A549 (cell line): ENCODE data around the gene ZFP28. TPM values are rescaled to one million over a fixed set of nuclear protein-coding genes. Genes with fewer than 3 reads are reported as not detected.
A peak's percentile ranks its signal among the peaks of the same experiment; 100 is the strongest.

Source experiments
- ATAC-seq, 2 experiments: fragments of 200-7000 bp in 1 of 2; fragments of >200 bp in 1 of 2; cut with Nextera tagmentation in 1 of 2; cut with Tn5 transposase in 1 of 2; 3 replicates each; pipeline versions ENCODE4 v1.8.0 to v1.9.1; 2018 to 2020; ENCODE audit warnings: mild to moderate bottlenecking in 1 of 2, moderate library complexity in 1 of 2
- CTCF ChIA-PET: fragments of 300-600 bp; sonication (Branson Sonifier 250); formaldehyde crosslinking; extraction: SDS; loops from one replicate; lab custom pipeline; 2021; ENCODE audit warnings: antibody characterized with exemption, inconsistent platforms; lab: Yijun Ruan, JAX
- POLR2A ChIA-PET: fragments of 350-600 bp; formaldehyde crosslinking; extraction: SDS; loops from one replicate; lab custom pipeline; 2021; ENCODE audit warnings: antibody characterized with exemption, inconsistent platforms; lab: Yijun Ruan, JAX
- DNase-seq, 2 experiments: peaks; one replicate each; pipeline versions ENCODE4 v3.0.0 to v3.0.0-alpha.2; 2011 to 2016; ENCODE audit warnings: low read depth in 1 of 2, low spot score in 1 of 2
- FAIRE-seq: peaks from 2 replicates; lab custom pipeline; 2011; peaks lifted over from hg19 to GRCh38; lab: Jason Lieb, UNC
- H3K27ac ChIP-seq, 2 experiments: fragments of >200 bp; sonication (Bioruptor Twin); formaldehyde crosslinking; 3 replicates each; pipeline ENCODE4 v1.5.1; 2016 to 2017
- H3K4me1 ChIP-seq: fragments of >200 bp; sonication (Bioruptor Twin); formaldehyde crosslinking; 3 replicates; pipeline ENCODE4 v1.6.1; 2016
- H3K4me2 ChIP-seq: fragments of >200 bp; sonication (Bioruptor Twin); formaldehyde crosslinking; 3 replicates; pipeline ENCODE4 v1.6.1; 2016
- H3K4me3 ChIP-seq: fragments of >200 bp; sonication (Bioruptor Twin); formaldehyde crosslinking; 3 replicates; pipeline ENCODE4 v1.5.1; 2016
- H3K9me3 ChIP-seq: fragments of >200 bp; sonication (Bioruptor Twin); formaldehyde crosslinking; 3 replicates; pipeline ENCODE4 v1.6.1; 2016
- CBX8 ChIP-seq: fragments of 200-600 bp; sonication (generic); IDR thresholded peaks from 2 replicates; pipeline ENCODE4 v1.6.1; 2016
- CEBPB ChIP-seq, 2 experiments: fragments of >200 bp in 1 of 2; sonication (Bioruptor Twin) in 1 of 2; formaldehyde crosslinking in 1 of 2; IDR thresholded peaks; 2 replicates each; pipeline ENCODE4 v1.6.1; 2012 to 2016
- CHD4 ChIP-seq: fragments of 200-600 bp; sonication (generic); IDR thresholded peaks from 2 replicates; pipeline ENCODE4 v1.6.1; 2016; ENCODE audit warnings: antibody characterized with exemption, mild to moderate bottlenecking, borderline replicate concordance
- EP300 ChIP-seq, 2 experiments: fragments of >200 bp; sonication (Bioruptor Twin); formaldehyde crosslinking; IDR thresholded peaks; 2 replicates in 1 of 2; 3 replicates in 1 of 2; pipeline ENCODE4 v1.6.1; 2016 to 2017
- ESRRA ChIP-seq: fragments of 150-350 bp; IDR thresholded peaks from 2 replicates; pipeline ENCODE4 v1.6.1; 2014; ENCODE audit warnings: mild to moderate bottlenecking, low read length, borderline replicate concordance
- FOXS1 ChIP-seq: fragments of 250-450 bp; sonication (Bioruptor Pico); IDR thresholded peaks from 2 replicates; pipeline ENCODE4 v1.5.0; 2020; ENCODE audit warnings: mild to moderate bottlenecking, moderate library complexity
- HDAC2 ChIP-seq: fragments of 200-600 bp; sonication (generic); IDR thresholded peaks from 2 replicates; pipeline ENCODE4 v1.6.1; 2016
- HEYL ChIP-seq: fragments of 250-450 bp; sonication (Bioruptor Pico); IDR thresholded peaks from 2 replicates; pipeline ENCODE4 v1.8.0; 2021; ENCODE audit warnings: mild to moderate bottlenecking, moderate library complexity
- JUNB ChIP-seq: fragments of >200 bp; sonication (Bioruptor Twin); formaldehyde crosslinking; IDR thresholded peaks from 2 replicates; pipeline ENCODE4 v1.6.1; 2016
- KDM1A ChIP-seq: fragments of 200-600 bp; sonication (generic); IDR thresholded peaks from 2 replicates; pipeline ENCODE4 v1.6.1; 2016; ENCODE audit warnings: low read depth, mild to moderate bottlenecking
- MYC ChIP-seq: IDR thresholded peaks from 2 replicates; pipeline ENCODE4 v1.6.1; 2012; ENCODE audit warnings: mild to moderate bottlenecking, inconsistent platforms, low read length, improper control_type of control experiment, borderline replicate concordance
- NPAS2 ChIP-seq: fragments of 250-450 bp; sonication (Bioruptor Pico); IDR thresholded peaks from 2 replicates; pipeline ENCODE4 v1.8.0; 2022; ENCODE audit warnings: mild to moderate bottlenecking, moderate library complexity, borderline replicate concordance
- NR3C1 ChIP-seq: fragments of >200 bp; sonication (Bioruptor Twin); formaldehyde crosslinking; IDR thresholded peaks from 3 replicates; pipeline ENCODE4 v1.6.1; 2017
- POLR2AphosphoS2 ChIP-seq: conservative IDR thresholded peaks from 2 replicates; pipeline ENCODE4 v1.6.1; 2012; ENCODE audit warnings: low read length, improper control_type of control experiment, inconsistent platforms
- RARB ChIP-seq: fragments of 250-450 bp; sonication (Bioruptor Pico); IDR thresholded peaks from 2 replicates; pipeline ENCODE4 v1.8.0; 2021; ENCODE audit warnings: mild to moderate bottlenecking, moderate library complexity
- RNF2 ChIP-seq: fragments of 200-600 bp; sonication (generic); IDR thresholded peaks from 2 replicates; pipeline ENCODE4 v1.6.1; 2016; ENCODE audit warnings: low read depth, mild to moderate bottlenecking, antibody characterized with exemption, moderate library complexity, borderline replicate concordance
- SMC3 ChIP-seq: fragments of >200 bp; sonication (Bioruptor Twin); formaldehyde crosslinking; IDR thresholded peaks from 3 replicates; pipeline ENCODE4 v1.6.1; 2018; ENCODE audit warnings: inconsistent platforms
- SREBF2 ChIP-seq: fragments of 450-650 bp; IDR thresholded peaks from 2 replicates; pipeline ENCODE4 v1.6.1; 2014; ENCODE audit warnings: mild to moderate bottlenecking, moderate library complexity
- TP53 ChIP-seq: fragments of 250-450 bp; sonication (Bioruptor Pico); IDR thresholded peaks from 2 replicates; pipeline ENCODE4 v1.5.0; 2021; ENCODE audit warnings: mild to moderate bottlenecking, moderate library complexity
- ZC3H11A ChIP-seq: fragments of 450-650 bp; IDR thresholded peaks from 2 replicates; pipeline ENCODE4 v1.6.1; 2014; ENCODE audit warnings: antibody characterized with exemption, mild to moderate bottlenecking
- ZNF302 ChIP-seq: fragments of 250-450 bp; sonication (Bioruptor Pico); IDR thresholded peaks from 2 replicates; pipeline ENCODE4 v1.9.0; 2021; ENCODE audit warnings: inconsistent platforms, mild to moderate bottlenecking, moderate library complexity
- ZSCAN20 ChIP-seq: fragments of 250-450 bp; sonication (Bioruptor Pico); IDR thresholded peaks from 2 replicates; pipeline ENCODE4 v1.8.0; 2022; ENCODE audit warnings: mild to moderate bottlenecking, moderate library complexity
- WGBS: methylation state at CpG from one replicate; pipeline ENCODE4 v1.1.6; 2017; ENCODE audit errors: missing lambda C conversion rate; 5-methylcytosine and 5-hydroxymethylcytosine counted together
- polyA plus RNA-seq, 4 experiments: library from polyadenylated mRNA; depleted of rRNA in 3 of 4; stranded (reverse); fragments of >200 nt; fragmentation: RNase III in 1 of 4; extraction: RNeasy Plus Mini Kit Qiagen cat#74134 plus additional on column Dnase treatment in 1 of 4; gene quantifications; 2 replicates in 3 of 4; 3 replicates in 1 of 4; pipeline ENCODE4 v1.2.3, GENCODE V29; 2011 to 2017
- TF ChIP-seq, protein P1 (sequence below): IDR thresholded peaks from 2 replicates; pipeline ENCODE4 v1.6.1; 2012
- TF ChIP-seq, protein P2 (sequence below): fragments of >200 bp; sonication (Bioruptor Twin); formaldehyde crosslinking; IDR thresholded peaks from 2 replicates; pipeline ENCODE4 v1.6.1; 2016
- TF ChIP-seq, protein P3 (sequence below): IDR thresholded peaks from 2 replicates; pipeline ENCODE4 v1.6.1; 2012

ZFP28 gene
- polyA plus RNA-seq, 2 of the 4 experiments (the other 2 are of a cell fraction) = 2.4 to 7.9 TPM

DNA sequence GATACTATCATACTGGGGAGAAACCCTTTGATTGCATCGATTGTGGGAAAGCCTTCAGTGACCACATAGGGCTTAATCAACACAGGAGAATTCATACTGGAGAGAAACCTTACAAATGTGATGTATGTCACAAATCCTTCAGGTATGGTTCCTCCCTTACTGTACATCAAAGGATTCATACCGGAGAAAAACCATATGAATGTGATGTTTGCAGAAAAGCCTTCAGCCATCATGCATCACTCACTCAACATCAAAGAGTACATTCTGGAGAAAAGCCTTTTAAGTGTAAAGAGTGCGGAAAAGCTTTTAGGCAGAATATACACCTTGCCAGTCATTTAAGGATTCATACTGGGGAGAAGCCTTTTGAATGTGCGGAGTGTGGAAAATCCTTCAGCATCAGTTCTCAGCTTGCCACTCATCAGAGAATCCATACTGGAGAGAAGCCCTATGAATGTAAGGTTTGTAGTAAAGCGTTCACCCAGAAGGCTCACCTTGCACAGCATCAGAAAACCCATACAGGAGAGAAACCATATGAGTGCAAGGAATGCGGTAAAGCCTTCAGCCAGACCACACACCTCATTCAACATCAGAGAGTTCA is 15.6 kb downstream of the ZFP28 start:
- 69% methylated on average over 6 of the region's 6 CpGs for WGBS
- H3K27ac ChIP-seq = no peak overlapping the region
- peaks cover 85% of the 10 kb centered on the region for H3K9me3 ChIP-seq
- TF ChIP-seq KDM1A (no peak), HDAC2 (no peak), ZC3H11A (no peak), SMC3 (no peak), RARB (no peak), CHD4 (no peak), NR3C1 (no peak), CEBPB (IDR thresholded peaks at IDR 0.05) (no peak)
- TF ChIP-seq, protein P1, sequence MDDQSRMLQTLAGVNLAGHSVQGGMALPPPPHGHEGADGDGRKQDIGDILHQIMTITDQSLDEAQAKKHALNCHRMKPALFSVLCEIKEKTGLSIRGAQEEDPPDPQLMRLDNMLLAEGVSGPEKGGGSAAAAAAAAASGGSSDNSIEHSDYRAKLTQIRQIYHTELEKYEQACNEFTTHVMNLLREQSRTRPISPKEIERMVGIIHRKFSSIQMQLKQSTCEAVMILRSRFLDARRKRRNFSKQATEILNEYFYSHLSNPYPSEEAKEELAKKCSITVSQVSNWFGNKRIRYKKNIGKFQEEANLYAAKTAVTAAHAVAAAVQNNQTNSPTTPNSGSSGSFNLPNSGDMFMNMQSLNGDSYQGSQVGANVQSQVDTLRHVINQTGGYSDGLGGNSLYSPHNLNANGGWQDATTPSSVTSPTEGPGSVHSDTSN = no peak
- TF ChIP-seq, protein P2, sequence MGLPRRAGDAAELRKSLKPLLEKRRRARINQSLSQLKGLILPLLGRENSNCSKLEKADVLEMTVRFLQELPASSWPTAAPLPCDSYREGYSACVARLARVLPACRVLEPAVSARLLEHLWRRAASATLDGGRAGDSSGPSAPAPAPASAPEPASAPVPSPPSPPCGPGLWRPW = no peak
- no peaks in the 10 kb centered on the region for H3K4me1 ChIP-seq
- DNase-seq (no peak), FAIRE-seq (no peak), ATAC-seq (no peak)
- no peak overlapping the region for H3K4me2 ChIP-seq
- CTCF ChIA-PET = interaction anchor here (1.1 kb wide), 1 partner anchor 16 kb away, joined by 3 read pairs; no protein-coding TSS in a partner anchor
- POLR2A ChIA-PET = no interaction called here
- H3K4me3 ChIP-seq = no peak overlapping the region

GRCh38 chr19:56562766-56563165 is 24.0 kb downstream of the ZFP28 start:
- DNase-seq (no peak), ATAC-seq (no peak), FAIRE-seq (no peak)
- TF ChIP-seq ZNF302 (CRISPR knock-in tag) = no peak
- TF ChIP-seq ZSCAN20 (CRISPR knock-in tag) = no peak
- no peak for TF ChIP-seq EP300 (IDR thresholded peaks at IDR 0.05)
- no peak for TF ChIP-seq MYC
- no peak for TF ChIP-seq HEYL (CRISPR knock-in tag)
- no peak for TF ChIP-seq TP53 (CRISPR knock-in tag)
- TF ChIP-seq NPAS2 (CRISPR knock-in tag) = no peak
- TF ChIP-seq ESRRA = no peak
- no peak for TF ChIP-seq CBX8
- TF ChIP-seq POLR2AphosphoS2 = no peak
- TF ChIP-seq, protein P3, sequence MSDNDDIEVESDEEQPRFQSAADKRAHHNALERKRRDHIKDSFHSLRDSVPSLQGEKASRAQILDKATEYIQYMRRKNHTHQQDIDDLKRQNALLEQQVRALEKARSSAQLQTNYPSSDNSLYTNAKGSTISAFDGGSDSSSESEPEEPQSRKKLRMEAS = no peak
- no peak for TF ChIP-seq RNF2
- TF ChIP-seq FOXS1 = no peak
- no peak for TF ChIP-seq SREBF2
- 41% methylated on average over 2 of the region's 2 CpGs for WGBS
- POLR2A ChIA-PET = no interaction called here
- Histone ChIP-seq H3K4me2 (no peak overlapping the region), H3K4me3 (no peak overlapping the region), H3K27ac (no peak overlapping the region), H3K4me1 (no peaks in the 10 kb centered on the region), H3K9me3 (peaks cover 92% of the 10 kb centered on the region)
- CTCF ChIA-PET = no interaction called here

DNA sequence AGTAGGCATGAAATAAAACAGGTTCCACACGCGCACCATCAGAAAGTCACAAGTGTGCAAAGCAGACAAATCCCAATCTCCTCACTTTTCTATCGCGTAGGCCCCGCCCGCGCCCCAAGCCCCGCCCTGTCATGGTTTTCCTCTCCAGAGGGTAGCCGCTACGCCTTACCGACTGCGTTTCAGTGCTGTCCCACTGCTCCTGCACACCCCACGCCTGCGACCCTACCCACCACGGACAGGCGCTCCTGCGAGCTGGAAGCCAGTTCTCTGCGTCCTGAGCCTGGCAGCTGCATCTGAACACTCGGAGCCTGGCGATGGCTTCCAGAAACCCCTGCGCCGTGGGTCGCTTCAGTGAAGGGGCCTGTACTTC is 28.1 kb downstream of the ZFP28 start:
- TF ChIP-seq JUNB (no peak), FOXS1 (0 out of 2 replicates have a peak, but pooled peaks have one; percentile 9), CEBPB (IDR thresholded peaks at IDR 0.05) (no peak)
- ATAC-seq = peak; percentile 72 to 78
- Histone ChIP-seq H3K9me3 (peaks cover 97% of the 10 kb centered on the region), H3K4me2 (peak overlapping the region; percentile 50), H3K27ac (peak overlapping the region; percentile 64 to 84), H3K4me1 (no peaks in the 10 kb centered on the region), H3K4me3 (peak overlapping the region; percentile 63)
- 5% methylated on average over 20 of the region's 23 CpGs for WGBS
- DNase-seq = peak; percentile 33 to 66
- ChIA-PET POLR2A (no interaction called here), CTCF (no interaction called here)
- FAIRE-seq = no peak
